C4-2B (cell line): ENCODE results near the gene ATAD3B.

ENCODE experiments used
- CTCF ChIP-seq: fragments of 450-650 bp; conservative IDR thresholded peaks from 2 replicates; pipeline ENCODE4 v1.5.1; 2017; ENCODE audit warnings: mild to moderate bottlenecking
- ZFX ChIP-seq: fragments of 450-650 bp; IDR thresholded peaks from 2 replicates; pipeline ENCODE4 v1.6.1; 2017

- TF ChIP-seq CTCF (no peak), ZFX (no peak)
Measured at GRCh38 chr1:1510912-1511532, 39.5 kb downstream of the ATAD3B start.
